GM12873 (cell line): ENCODE results near the gene ZNF503.

Source experiments
- CTCF ChIP-seq: IDR thresholded peaks from 2 replicates; pipeline ENCODE4 v1.5.1; 2012; ENCODE audit warnings: low read depth, mild to moderate bottlenecking, moderate library complexity, low read length, control low read depth; ENCODE audit not compliant: insufficient read depth; ENCODE audit errors: missing control alignments

ZNF503 gene

GRCh38 chr10:75405598-75406461, 4.3 kb upstream of the ZNF503 start:
- no peak for TF ChIP-seq CTCF

- no peak for TF ChIP-seq CTCF
Measured at GRCh38 chr10:75404815-75405597, 3.4 kb upstream of the ZNF503 start.

GRCh38 chr10:75403939-75404814, 2.6 kb upstream of the ZNF503 start:
- no peak for TF ChIP-seq CTCF

GRCh38 chr10:75403144-75403938, 1.8 kb upstream of the ZNF503 start:
- TF ChIP-seq CTCF, result no peak

GRCh38 chr10:75402486-75403143, 1.1 kb upstream of the ZNF503 start:
- no peak for TF ChIP-seq CTCF

- TF ChIP-seq CTCF, result no peak
Measured at GRCh38 chr10:75400771-75401568, 594 bp downstream of the ZNF503 start.
